DOHH2 (cell line): ENCODE results near the gene TBCK.

Source experiments
- CTCF ChIP-seq: fragments of 200-600 bp; sonication (generic); IDR thresholded peaks from one replicate; pipeline ENCODE4 v1.5.1; 2014; ENCODE audit warnings: antibody characterized with exemption, mild to moderate bottlenecking, low read depth, low read length; ENCODE audit not compliant: poor library complexity, severe bottlenecking
- EZH2phosphoT487 ChIP-seq: fragments of 200-600 bp; sonication (generic); IDR thresholded peaks from 2 replicates; pipeline ENCODE4 v1.6.1; 2017; ENCODE audit warnings: borderline replicate concordance, mild to moderate bottlenecking, antibody characterized with exemption, low read length, moderate library complexity, mixed read lengths

GRCh38 chr4:106231931-106232330 lies 84.1 kb downstream of the TBCK start:
- TF ChIP-seq CTCF (no peak), EZH2phosphoT487 (no peak)
